Endothelial cell of umbilical vein (primary cell): ENCODE measurements around the gene PPFIA1. TPM values are rescaled to one million over a fixed set of nuclear protein-coding genes. Genes with fewer than 3 reads are reported as not detected.

Experiments used
- BruUV-seq: library from RNA; stranded (reverse); fragments of 400-500 nt; replicated peaks from 2 replicates; lab custom pipeline; 2021; lab: Mats Ljungman, UMichigan
- CTCF ChIA-PET: fragments of 300-600, 350-600 bp; sonication (Branson Sonifier 250); formaldehyde crosslinking; loops from one replicate; lab custom pipeline; 2021; ENCODE audit warnings: antibody characterized with exemption, inconsistent platforms; lab: Charles Lee
- POLR2A ChIA-PET: fragments of 300-600, 350-600 bp; sonication (Branson Sonifier 250); formaldehyde crosslinking; loops from one replicate; lab custom pipeline; 2021; ENCODE audit warnings: antibody characterized with exemption, inconsistent platforms; lab: Charles Lee
- DNase-seq: peaks from one replicate; pipeline ENCODE4 v3.0.0-alpha.2; 2011; ENCODE audit warnings: low read depth, low spot score
- FAIRE-seq: peaks from 2 replicates; lab custom pipeline; 2011; peaks lifted over from hg19 to GRCh38; lab: Jason Lieb, UNC
- H2AFZ ChIP-seq: 2 replicates; pipeline ENCODE4 v1.6.0; 2012; ENCODE audit warnings: low read depth, low read length, control low read depth, inconsistent platforms
- H3K27ac ChIP-seq: 2 replicates; pipeline ENCODE4 v1.5.1; 2011; ENCODE audit warnings: low read depth, mild to moderate bottlenecking, control low read depth, low read length, moderate library complexity; ENCODE audit not compliant: insufficient read depth
- H3K27me3 ChIP-seq, 2 experiments: 2 replicates each; pipeline versions ENCODE4 v1.6.0 to v1.6.1; 2011; ENCODE audit warnings: low read length in 2 of 2, mixed read lengths in 1 of 2; ENCODE audit not compliant: control insufficient read depth in 2 of 2, insufficient read depth in 2 of 2
- H3K36me3 ChIP-seq, 2 experiments: 2 replicates in 1 of 2; 3 replicates in 1 of 2; pipeline ENCODE4 v1.5.1; 2011; ENCODE audit warnings: low read length in 2 of 2, mild to moderate bottlenecking in 1 of 2, moderate library complexity in 1 of 2; ENCODE audit not compliant: control insufficient read depth in 2 of 2, insufficient read depth in 2 of 2; ENCODE audit errors: extremely low read depth in 1 of 2
- H3K4me1 ChIP-seq: 3 replicates; pipeline ENCODE4 v1.5.1; 2011; ENCODE audit warnings: mild to moderate bottlenecking, low read length; ENCODE audit not compliant: control insufficient read depth, insufficient read depth; ENCODE audit errors: extremely low read depth
- H3K4me2 ChIP-seq: 2 replicates; pipeline ENCODE4 v1.6.1; 2011; ENCODE audit warnings: low read length, control low read depth, mixed read lengths; ENCODE audit not compliant: insufficient read depth
- H3K4me3 ChIP-seq, 3 experiments: fragments of 200-600 bp in 1 of 3; sonication (generic), shearing (Covaris generic) in 1 of 3; replicated peaks in 1 of 3; 2 replicates each; pipeline ENCODE4 v1.5.1; 2011 to 2016; ENCODE audit warnings: control low read depth in 3 of 3, low read length in 3 of 3, mild to moderate bottlenecking in 2 of 3, inconsistent platforms in 1 of 3, low read depth in 1 of 3, moderate library complexity in 1 of 3; ENCODE audit not compliant: insufficient read depth in 1 of 3
- H3K79me2 ChIP-seq: 2 replicates; pipeline ENCODE4 v1.6.0; 2012; ENCODE audit warnings: low read length, inconsistent platforms; ENCODE audit not compliant: control insufficient read depth, insufficient read depth
- H3K9ac ChIP-seq: replicated peaks from 2 replicates; pipeline ENCODE3; 2011; ENCODE audit warnings: low read length, control low read depth; ENCODE audit not compliant: insufficient read depth; ENCODE audit errors: extremely low read depth
- H3K9me1 ChIP-seq: replicated peaks from 3 replicates; pipeline ENCODE4 v1.6.0; 2011; ENCODE audit warnings: mild to moderate bottlenecking, low read length; ENCODE audit not compliant: control insufficient read depth, insufficient read depth; ENCODE audit errors: extremely low read depth
- H3K9me3 ChIP-seq: replicated peaks from 2 replicates; pipeline ENCODE4 v1.5.1; 2012; ENCODE audit warnings: low read length, inconsistent platforms; ENCODE audit not compliant: control insufficient read depth, insufficient read depth
- H4K20me1 ChIP-seq: replicated peaks from 2 replicates; pipeline ENCODE3; 2011; ENCODE audit warnings: mild to moderate bottlenecking, low read length; ENCODE audit not compliant: control insufficient read depth, insufficient read depth; ENCODE audit errors: extremely low read depth
- EZH2 ChIP-seq: IDR thresholded peaks from 2 replicates; pipeline ENCODE4 v1.6.1; 2012; ENCODE audit warnings: borderline replicate concordance, low read depth, mild to moderate bottlenecking, moderate library complexity, low read length, inconsistent platforms; ENCODE audit not compliant: severe bottlenecking
- JUN ChIP-seq: IDR thresholded peaks from 2 replicates; pipeline ENCODE4 v1.6.1; 2011; ENCODE audit warnings: borderline replicate concordance, low read depth; ENCODE audit not compliant: insufficient read length, insufficient read depth
- POLR2AphosphoS5 ChIP-seq: IDR thresholded peaks from 2 replicates; pipeline ENCODE4 v1.6.1; 2012; ENCODE audit warnings: low read depth, mild to moderate bottlenecking, control low read depth, low read length, moderate library complexity; ENCODE audit not compliant: insufficient read depth
- dilution Hi-C: fragments of 300-500 bp; cut with MboI; formaldehyde crosslinking; loops from one replicate; pipeline ENCODE4 v1.15.0; 2019; ENCODE audit warnings: low sequenced_read_pairs; ENCODE audit not compliant: extremely low pct_ligation_motif_present
- intact Hi-C: fragments of 100-400 bp; cut with micrococcal nuclease; formaldehyde crosslinking; loops from one replicate; pipeline ENCODE4 v1.10.0; 2022
- polyA plus RNA-seq, 4 experiments: library from polyadenylated mRNA; depleted of rRNA in 3 of 4; stranded (reverse) in 3 of 4; unstranded in 1 of 4; fragments of >200 nt; gene quantifications; 2 replicates each; pipeline versions ENCODE4 v1.2.1 to v1.2.3, GENCODE V29; 2011 to 2012; ENCODE audit warnings: missing spikeins in 1 of 4
- total RNA-seq: library from RNA; stranded (reverse); gene quantifications from 2 replicates; pipeline ENCODE4 v1.2.3, GENCODE V29; 2021
- TF ChIP-seq, protein P1 (sequence below), 2 donors: IDR thresholded peaks; 1 replicate in 1 of 2; 2 replicates in 1 of 2; pipeline ENCODE4 v1.5.1; 2011; ENCODE audit warnings: low read length in 2 of 2, mild to moderate bottlenecking in 2 of 2, moderate library complexity in 2 of 2, control low read depth in 1 of 2, inconsistent platforms in 1 of 2, low read depth in 1 of 2; ENCODE audit not compliant: insufficient read depth in 1 of 2; ENCODE audit errors: extremely low read depth in 1 of 2
- TF ChIP-seq, protein P2 (sequence below): IDR thresholded peaks from 2 replicates; pipeline ENCODE4 v1.6.1; 2011; ENCODE audit not compliant: insufficient read depth, insufficient read length

Gene PPFIA1
- total and polyA plus RNA-seq, 2 donors (not counting 3 experiments of a cell fraction or from before 2014, with no cell fraction given), result 44.3 to 60.9 TPM

DNA sequence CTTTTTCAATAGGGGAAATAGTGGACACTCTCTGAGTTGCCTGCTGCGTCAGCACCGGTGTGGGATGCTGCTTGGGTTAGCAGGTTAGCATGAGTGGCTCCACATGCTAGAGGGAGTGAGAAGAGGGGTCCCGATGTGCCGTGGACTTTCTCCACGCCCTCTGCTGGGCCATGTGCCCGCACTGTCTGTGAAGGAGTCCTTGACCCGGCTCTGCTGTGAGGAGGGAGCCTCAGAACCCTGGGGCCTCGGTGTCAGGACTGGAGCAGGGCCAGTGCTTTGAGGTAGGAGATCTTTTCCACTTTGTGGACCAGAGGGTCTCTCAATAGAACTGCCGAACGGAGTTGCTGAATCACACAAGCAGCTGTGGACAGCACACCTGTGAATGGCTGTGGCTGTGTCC, 142.7 kb downstream of the PPFIA1 start:
- H2AFZ ChIP-seq, result no peak overlapping the region
- FAIRE-seq, result no peak
- TF ChIP-seq, protein P1, sequence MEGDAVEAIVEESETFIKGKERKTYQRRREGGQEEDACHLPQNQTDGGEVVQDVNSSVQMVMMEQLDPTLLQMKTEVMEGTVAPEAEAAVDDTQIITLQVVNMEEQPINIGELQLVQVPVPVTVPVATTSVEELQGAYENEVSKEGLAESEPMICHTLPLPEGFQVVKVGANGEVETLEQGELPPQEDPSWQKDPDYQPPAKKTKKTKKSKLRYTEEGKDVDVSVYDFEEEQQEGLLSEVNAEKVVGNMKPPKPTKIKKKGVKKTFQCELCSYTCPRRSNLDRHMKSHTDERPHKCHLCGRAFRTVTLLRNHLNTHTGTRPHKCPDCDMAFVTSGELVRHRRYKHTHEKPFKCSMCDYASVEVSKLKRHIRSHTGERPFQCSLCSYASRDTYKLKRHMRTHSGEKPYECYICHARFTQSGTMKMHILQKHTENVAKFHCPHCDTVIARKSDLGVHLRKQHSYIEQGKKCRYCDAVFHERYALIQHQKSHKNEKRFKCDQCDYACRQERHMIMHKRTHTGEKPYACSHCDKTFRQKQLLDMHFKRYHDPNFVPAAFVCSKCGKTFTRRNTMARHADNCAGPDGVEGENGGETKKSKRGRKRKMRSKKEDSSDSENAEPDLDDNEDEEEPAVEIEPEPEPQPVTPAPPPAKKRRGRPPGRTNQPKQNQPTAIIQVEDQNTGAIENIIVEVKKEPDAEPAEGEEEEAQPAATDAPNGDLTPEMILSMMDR (IDR thresholded peaks at IDR 0.05; ENCODE audit: extremely low read depth in 1 of 2, insufficient read depth in 1 of 2, low read depth in 1 of 2, low read length in 2 of 2), result no peak
- no peak for TF ChIP-seq POLR2AphosphoS5
- intact Hi-C loops (no loop called here), dilution Hi-C loops (no loop called here)
- H3K9me1 ChIP-seq, result no peaks in the 10 kb centered on the region
- no peak overlapping the region for H3K27ac ChIP-seq
- H3K36me3 ChIP-seq, result peaks cover 53 to 81% of the 10 kb centered on the region in 2 experiments
- ChIA-PET POLR2A (no interaction called here), CTCF (no interaction called here)
- no peak overlapping the region for H3K4me3 ChIP-seq
- no peaks in the 10 kb centered on the region for H3K27me3 ChIP-seq
- H3K79me2 ChIP-seq, result no peaks in the 10 kb centered on the region
- no peaks in the 10 kb centered on the region for H4K20me1 ChIP-seq
- no peak overlapping the region for H3K4me2 ChIP-seq
- no TSS peak for BruUV-seq
- no peak for DNase-seq
- H3K4me1 ChIP-seq, result no peaks in the 10 kb centered on the region
- H3K9ac ChIP-seq, result no peak overlapping the region
- H3K9me3 ChIP-seq, result no peaks in the 10 kb centered on the region

DNA sequence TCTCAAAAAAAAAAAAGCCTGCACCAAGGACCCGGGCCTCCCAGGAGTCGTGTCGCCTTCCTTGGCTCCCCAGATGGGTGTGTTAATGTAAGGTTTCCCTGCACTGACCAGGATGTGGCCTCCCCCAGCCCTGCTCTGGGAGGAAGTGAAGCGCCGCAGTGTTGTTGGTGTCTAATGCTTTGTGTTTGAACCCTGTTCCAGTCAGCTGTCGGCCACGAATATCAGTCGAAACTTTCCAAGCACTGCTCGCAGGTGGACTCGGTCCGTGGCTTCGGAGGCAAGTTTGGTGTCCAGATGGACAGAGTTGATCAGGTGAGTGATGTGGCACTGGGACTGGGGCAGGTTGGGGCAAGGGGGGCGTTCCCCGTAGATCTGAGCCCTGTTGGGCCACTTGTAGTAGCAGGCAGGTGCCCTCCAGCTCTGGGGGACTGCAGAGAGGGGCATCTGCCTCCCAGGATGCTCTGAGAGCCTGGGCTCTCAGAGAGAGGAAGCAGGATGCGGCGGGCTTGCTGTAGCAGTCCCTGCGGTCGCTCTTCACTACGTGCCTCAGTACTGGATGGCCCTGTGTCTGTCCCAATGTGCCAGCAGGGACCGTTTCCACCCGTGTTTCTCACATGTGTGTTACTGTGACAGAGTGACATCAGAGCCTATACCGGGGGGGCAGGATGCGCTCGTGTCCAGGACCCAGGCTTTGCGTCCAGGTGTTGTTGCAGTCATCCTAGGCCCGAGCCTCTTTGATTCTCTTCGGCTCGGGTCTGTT, 144.0 kb downstream of the PPFIA1 start:
- Histone ChIP-seq H3K4me3 (no peak overlapping the region), H3K36me3 (peaks cover 43 to 75% of the 10 kb centered on the region in 2 experiments), H3K4me1 (peaks cover 1% of the 10 kb centered on the region), H4K20me1 (no peaks in the 10 kb centered on the region), H3K79me2 (no peaks in the 10 kb centered on the region), H3K27me3 (no peaks in the 10 kb centered on the region), H3K9me3 (no peaks in the 10 kb centered on the region), H2AFZ (no peak overlapping the region), H3K9ac (no peak overlapping the region), H3K4me2 (no peak overlapping the region), H3K9me1 (no peaks in the 10 kb centered on the region), H3K27ac (no peak overlapping the region)
- BruUV-seq, result no TSS peak
- DNase-seq (no peak), FAIRE-seq (no peak)
- TF ChIP-seq, protein P2, sequence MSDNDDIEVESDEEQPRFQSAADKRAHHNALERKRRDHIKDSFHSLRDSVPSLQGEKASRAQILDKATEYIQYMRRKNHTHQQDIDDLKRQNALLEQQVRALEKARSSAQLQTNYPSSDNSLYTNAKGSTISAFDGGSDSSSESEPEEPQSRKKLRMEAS, result no peak
- TF ChIP-seq POLR2AphosphoS5 (no peak), JUN (no peak), EZH2 (no peak)
- dilution Hi-C loops, result no loop called here
- ChIA-PET POLR2A (no interaction called here), CTCF (no interaction called here)
- intact Hi-C loops, result no loop called here
